PC-3 (cell line): Measurements from ENCODE around the gene PPARD.

Experiments
- EZH2phosphoT487 ChIP-seq: fragments of 300-600 bp; sonication (generic); IDR thresholded peaks from 2 replicates; pipeline ENCODE4 v1.6.1; 2018; ENCODE audit warnings: mild to moderate bottlenecking, antibody characterized with exemption, low read length, borderline replicate concordance
- TF ChIP-seq, protein P1 (sequence below): fragments of 300-600 bp; sonication (generic); conservative IDR thresholded peaks from 2 replicates; pipeline ENCODE4 v1.5.1; 2017; ENCODE audit warnings: antibody characterized with exemption, low read depth, mild to moderate bottlenecking, low read length

DNA sequence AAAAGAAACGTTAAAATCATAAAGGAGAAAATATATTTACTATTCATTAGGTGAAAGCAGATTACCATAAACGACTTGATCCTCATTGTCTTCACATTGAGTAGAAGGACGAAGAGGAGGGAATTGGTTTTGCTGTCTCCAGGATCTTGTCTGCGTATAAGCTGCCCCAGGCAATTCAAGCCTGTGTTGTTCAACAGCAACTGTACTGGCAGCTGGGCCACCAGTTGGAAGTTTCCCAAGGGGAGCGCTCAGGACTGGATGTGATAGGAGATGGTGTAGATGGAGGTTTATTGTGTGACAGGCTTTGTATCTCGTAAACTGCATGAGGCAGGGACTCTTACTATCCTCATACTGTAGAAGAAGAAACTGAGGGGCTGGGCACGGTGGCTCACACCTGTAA is 105.8 kb downstream of the PPARD start:
- no peak for TF ChIP-seq EZH2phosphoT487
- TF ChIP-seq, protein P1, sequence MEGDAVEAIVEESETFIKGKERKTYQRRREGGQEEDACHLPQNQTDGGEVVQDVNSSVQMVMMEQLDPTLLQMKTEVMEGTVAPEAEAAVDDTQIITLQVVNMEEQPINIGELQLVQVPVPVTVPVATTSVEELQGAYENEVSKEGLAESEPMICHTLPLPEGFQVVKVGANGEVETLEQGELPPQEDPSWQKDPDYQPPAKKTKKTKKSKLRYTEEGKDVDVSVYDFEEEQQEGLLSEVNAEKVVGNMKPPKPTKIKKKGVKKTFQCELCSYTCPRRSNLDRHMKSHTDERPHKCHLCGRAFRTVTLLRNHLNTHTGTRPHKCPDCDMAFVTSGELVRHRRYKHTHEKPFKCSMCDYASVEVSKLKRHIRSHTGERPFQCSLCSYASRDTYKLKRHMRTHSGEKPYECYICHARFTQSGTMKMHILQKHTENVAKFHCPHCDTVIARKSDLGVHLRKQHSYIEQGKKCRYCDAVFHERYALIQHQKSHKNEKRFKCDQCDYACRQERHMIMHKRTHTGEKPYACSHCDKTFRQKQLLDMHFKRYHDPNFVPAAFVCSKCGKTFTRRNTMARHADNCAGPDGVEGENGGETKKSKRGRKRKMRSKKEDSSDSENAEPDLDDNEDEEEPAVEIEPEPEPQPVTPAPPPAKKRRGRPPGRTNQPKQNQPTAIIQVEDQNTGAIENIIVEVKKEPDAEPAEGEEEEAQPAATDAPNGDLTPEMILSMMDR, result no peak
